HG02973 (cell line): Measurements from ENCODE around the gene MICU1.
A peak's percentile ranks its signal among the peaks of the same experiment; 100 is the strongest.
"Not testable (repeated sequence)": the region's sequence is repeated elsewhere in the genome, so short reads cannot be mapped to it uniquely, and the experiment has no call there.

Experiments
- ATAC-seq: cut with Tn5 transposase; IDR thresholded peaks from one replicate; pipeline ENCODE4 v1.9.1; 2021; ENCODE audit warnings: moderate library complexity; ENCODE audit not compliant: unreplicated experiment

Gene MICU1

GRCh38 chr10:72353028-72353964 lies 272.6 kb downstream of the MICU1 start:
- ATAC-seq = no peak

- ATAC-seq = no peak
Measured at GRCh38 chr10:72351479-72351878, 274.4 kb downstream of the MICU1 start.

GRCh38 chr10:72349438-72349837 lies 276.4 kb downstream of the MICU1 start:
- ATAC-seq = no peak

- ATAC-seq = no peak
Measured at GRCh38 chr10:72348282-72348681, 277.6 kb downstream of the MICU1 start.

- ATAC-seq = not testable (repeated sequence)
Measured at GRCh38 chr10:72346117-72346516, 279.8 kb downstream of the MICU1 start.

- ATAC-seq = no peak
Measured at GRCh38 chr10:72344932-72345331, 280.9 kb downstream of the MICU1 start.

GRCh38 chr10:72342911-72343310 lies 283.0 kb downstream of the MICU1 start:
- no peak for ATAC-seq

GRCh38 chr10:72340510-72341261 lies 285.2 kb downstream of the MICU1 start:
- no peak for ATAC-seq

- ATAC-seq = no peak
Measured at GRCh38 chr10:72338180-72338579, 287.7 kb downstream of the MICU1 start.

GRCh38 chr10:72337722-72338121 lies 288.2 kb downstream of the MICU1 start:
- no peak for ATAC-seq

- ATAC-seq = no peak
Measured at GRCh38 chr10:72337039-72337629, 288.7 kb downstream of the MICU1 start.

GRCh38 chr10:72336259-72337038 lies 289.4 kb downstream of the MICU1 start:
- no peak for ATAC-seq

- ATAC-seq = peak; percentile 23
Measured at GRCh38 chr10:72335394-72336258, 290.3 kb downstream of the MICU1 start.

GRCh38 chr10:72334825-72335393 lies 291.0 kb downstream of the MICU1 start:
- peak; percentile 54 for ATAC-seq

- ATAC-seq = no peak
Measured at GRCh38 chr10:72334196-72334824, 291.6 kb downstream of the MICU1 start.

- no peak for ATAC-seq
Measured at GRCh38 chr10:72333112-72334015, 292.5 kb downstream of the MICU1 start.

- no peak for ATAC-seq
Measured at GRCh38 chr10:72332423-72333111, 293.3 kb downstream of the MICU1 start.
